Panc1 (cell line): Measurements from ENCODE around the gene DCDC2B.

ENCODE experiments used
- CTCF ChIP-seq: fragments of 450-650 bp; IDR thresholded peaks from 2 replicates; pipeline ENCODE4 v1.5.1; 2017; ENCODE audit warnings: mild to moderate bottlenecking
- POLR2AphosphoS5 ChIP-seq: IDR thresholded peaks from 2 replicates; pipeline ENCODE4 v1.6.1; 2012; ENCODE audit warnings: mild to moderate bottlenecking, low read depth, low read length, moderate library complexity
- REST ChIP-seq, 2 experiments: IDR thresholded peaks; 2 replicates each; pipeline ENCODE4 v1.6.1; 2011 to 2012; ENCODE audit warnings: low read depth in 2 of 2, control low read depth in 1 of 2, low read length in 1 of 2, mild to moderate bottlenecking in 1 of 2, moderate library complexity in 1 of 2; ENCODE audit not compliant: insufficient read depth in 1 of 2

- no peak for TF ChIP-seq CTCF
- no peak for TF ChIP-seq POLR2AphosphoS5
- no peak for TF ChIP-seq REST (IDR thresholded peaks at IDR 0.05; ENCODE audit: insufficient read depth in 1 of 2, low read depth in 2 of 2, low read length in 1 of 2)
Measured at GRCh38 chr1:32179193-32179442, 29.8 kb upstream of the DCDC2B start.
